SU-DHL-6 (cell line): ENCODE results near the gene INPP5A.

Source experiments
- H2AFZ ChIP-seq: fragments of 200-600 bp; sonication (generic); 2 replicates; pipeline ENCODE4 v1.6.1; 2014; ENCODE audit warnings: low read depth, mild to moderate bottlenecking, moderate library complexity, mixed read lengths, antibody characterized with exemption, low read length; ENCODE audit not compliant: severe bottlenecking
- H3F3A ChIP-seq: fragments of 200-600 bp; shearing (Covaris generic); 2 replicates; pipeline ENCODE4 v1.6.0; 2016; ENCODE audit warnings: antibody characterized with exemption, mild to moderate bottlenecking; ENCODE audit not compliant: insufficient read depth
- H3K27ac ChIP-seq: fragments of 200-600 bp; sonication (generic); 2 replicates; pipeline ENCODE4 v1.5.1; 2016; ENCODE audit warnings: low read depth, mild to moderate bottlenecking, low read length, moderate library complexity, mixed read lengths
- H3K27me3 ChIP-seq: fragments of 200-600 bp; sonication (generic), shearing (Covaris generic); 2 replicates; pipeline ENCODE4 v1.6.0; 2014; ENCODE audit warnings: mild to moderate bottlenecking, low read length
- H3K36me3 ChIP-seq: fragments of 200-600 bp; sonication (generic); 2 replicates; pipeline ENCODE4 v1.6.1; 2014; ENCODE audit warnings: mild to moderate bottlenecking, low read length, mixed read lengths
- H3K4me2 ChIP-seq: fragments of 300-600, 200-600 bp; shearing (Covaris generic), sonication (generic); 2 replicates; pipeline ENCODE4 v1.6.0; 2014; ENCODE audit warnings: low read length, low read depth, mild to moderate bottlenecking; ENCODE audit not compliant: poor library complexity, severe bottlenecking
- H3K4me3 ChIP-seq: fragments of 200-600 bp; sonication (generic); 2 replicates; pipeline ENCODE4 v1.5.1; 2014; ENCODE audit warnings: antibody characterized with exemption, low read length, mild to moderate bottlenecking, mixed read lengths; ENCODE audit not compliant: insufficient read depth, poor library complexity, severe bottlenecking
- H3K79me2 ChIP-seq: fragments of 200-600 bp; sonication (generic); 2 replicates; pipeline ENCODE4 v1.6.1; 2014; ENCODE audit warnings: mild to moderate bottlenecking, low read length, moderate library complexity; ENCODE audit not compliant: insufficient read depth
- H3K9ac ChIP-seq: fragments of 200-600 bp; sonication (generic); 2 replicates; pipeline ENCODE4 v1.7.0; 2014; ENCODE audit warnings: mild to moderate bottlenecking, low read length
- H3K9me2 ChIP-seq: fragments of 200-600 bp; sonication (generic); replicated peaks from 2 replicates; pipeline ENCODE4 v1.6.1; 2014; ENCODE audit warnings: low read length; ENCODE audit not compliant: insufficient read depth
- H3K9me3 ChIP-seq: fragments of 200-600 bp; sonication (generic); 2 replicates; pipeline ENCODE4 v1.6.1; 2014; ENCODE audit warnings: low read length, mixed read lengths; ENCODE audit not compliant: insufficient read depth
- H4K20me1 ChIP-seq: fragments of 200-600 bp; sonication (generic); 2 replicates; pipeline ENCODE4 v1.6.1; 2014; ENCODE audit warnings: low read depth, mild to moderate bottlenecking, antibody characterized with exemption, low read length, moderate library complexity, mixed read lengths
- EZH2phosphoT487 ChIP-seq: fragments of 200-600 bp; sonication (generic), shearing (Covaris generic); conservative IDR thresholded peaks from 2 replicates; pipeline ENCODE4 v1.6.1; 2018; ENCODE audit warnings: mild to moderate bottlenecking, antibody characterized with exemption, low read length, moderate library complexity, mixed read lengths
- TF ChIP-seq, protein P1 (sequence below): fragments of 200-600 bp; sonication (generic); IDR thresholded peaks from one replicate; pipeline ENCODE4 v1.5.1; 2017; ENCODE audit warnings: antibody characterized with exemption, mild to moderate bottlenecking, low read length, moderate library complexity; ENCODE audit not compliant: insufficient read depth, poor library complexity, severe bottlenecking

INPP5A gene

DNA sequence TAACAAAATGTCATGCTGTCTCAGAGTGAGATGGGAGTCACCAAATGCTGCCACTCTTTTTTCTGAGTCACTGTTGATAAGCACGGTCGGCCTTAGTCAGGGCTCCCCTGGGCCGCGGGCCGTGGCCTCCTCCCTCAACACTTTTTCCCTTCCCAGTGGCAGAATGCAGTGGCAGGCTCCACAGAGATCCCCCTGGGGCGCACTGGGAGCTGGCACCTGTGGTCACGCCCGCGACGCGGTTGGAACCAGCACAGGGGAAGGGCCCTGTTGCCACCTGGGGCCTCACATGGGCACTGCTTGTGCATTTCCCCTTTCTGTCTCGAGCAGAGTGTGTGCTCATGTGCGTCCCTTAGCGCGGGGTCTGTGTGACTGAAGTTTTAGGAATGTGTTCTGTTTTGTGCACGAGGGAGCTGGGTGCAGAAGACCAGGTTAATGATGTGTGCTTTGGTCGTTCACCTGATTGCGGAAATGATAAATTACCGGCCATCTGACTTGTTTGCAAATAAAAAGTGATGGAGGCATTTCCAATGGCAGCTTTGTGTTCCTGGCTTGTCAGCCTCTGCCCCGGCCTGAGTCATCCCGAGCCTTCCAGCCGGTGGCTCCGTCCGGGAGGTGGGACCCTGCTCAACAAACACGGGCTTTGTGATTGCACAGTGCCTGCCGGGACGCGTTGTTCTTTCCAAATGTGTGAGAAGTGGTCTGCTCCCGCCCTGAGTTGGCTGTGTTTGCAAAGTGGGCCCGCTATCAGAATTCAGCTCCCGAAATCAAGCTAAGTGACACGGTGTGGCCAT lies 147.7 kb downstream of the INPP5A start:
- Histone ChIP-seq H3K79me2 (no peaks in the 10 kb centered on the region), H3K27me3 (no peaks in the 10 kb centered on the region), H3F3A (no peaks in the 10 kb centered on the region), H3K27ac (no peak overlapping the region), H3K9me2 (no peaks in the 10 kb centered on the region), H4K20me1 (no peaks in the 10 kb centered on the region), H2AFZ (no peak overlapping the region), H3K4me3 (no peak overlapping the region), H3K9ac (no peak overlapping the region), H3K9me3 (no peaks in the 10 kb centered on the region), H3K36me3 (no peaks in the 10 kb centered on the region), H3K4me2 (no peak overlapping the region)
- TF ChIP-seq EZH2phosphoT487: no peak
- TF ChIP-seq, protein P1, sequence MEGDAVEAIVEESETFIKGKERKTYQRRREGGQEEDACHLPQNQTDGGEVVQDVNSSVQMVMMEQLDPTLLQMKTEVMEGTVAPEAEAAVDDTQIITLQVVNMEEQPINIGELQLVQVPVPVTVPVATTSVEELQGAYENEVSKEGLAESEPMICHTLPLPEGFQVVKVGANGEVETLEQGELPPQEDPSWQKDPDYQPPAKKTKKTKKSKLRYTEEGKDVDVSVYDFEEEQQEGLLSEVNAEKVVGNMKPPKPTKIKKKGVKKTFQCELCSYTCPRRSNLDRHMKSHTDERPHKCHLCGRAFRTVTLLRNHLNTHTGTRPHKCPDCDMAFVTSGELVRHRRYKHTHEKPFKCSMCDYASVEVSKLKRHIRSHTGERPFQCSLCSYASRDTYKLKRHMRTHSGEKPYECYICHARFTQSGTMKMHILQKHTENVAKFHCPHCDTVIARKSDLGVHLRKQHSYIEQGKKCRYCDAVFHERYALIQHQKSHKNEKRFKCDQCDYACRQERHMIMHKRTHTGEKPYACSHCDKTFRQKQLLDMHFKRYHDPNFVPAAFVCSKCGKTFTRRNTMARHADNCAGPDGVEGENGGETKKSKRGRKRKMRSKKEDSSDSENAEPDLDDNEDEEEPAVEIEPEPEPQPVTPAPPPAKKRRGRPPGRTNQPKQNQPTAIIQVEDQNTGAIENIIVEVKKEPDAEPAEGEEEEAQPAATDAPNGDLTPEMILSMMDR: no peak

DNA sequence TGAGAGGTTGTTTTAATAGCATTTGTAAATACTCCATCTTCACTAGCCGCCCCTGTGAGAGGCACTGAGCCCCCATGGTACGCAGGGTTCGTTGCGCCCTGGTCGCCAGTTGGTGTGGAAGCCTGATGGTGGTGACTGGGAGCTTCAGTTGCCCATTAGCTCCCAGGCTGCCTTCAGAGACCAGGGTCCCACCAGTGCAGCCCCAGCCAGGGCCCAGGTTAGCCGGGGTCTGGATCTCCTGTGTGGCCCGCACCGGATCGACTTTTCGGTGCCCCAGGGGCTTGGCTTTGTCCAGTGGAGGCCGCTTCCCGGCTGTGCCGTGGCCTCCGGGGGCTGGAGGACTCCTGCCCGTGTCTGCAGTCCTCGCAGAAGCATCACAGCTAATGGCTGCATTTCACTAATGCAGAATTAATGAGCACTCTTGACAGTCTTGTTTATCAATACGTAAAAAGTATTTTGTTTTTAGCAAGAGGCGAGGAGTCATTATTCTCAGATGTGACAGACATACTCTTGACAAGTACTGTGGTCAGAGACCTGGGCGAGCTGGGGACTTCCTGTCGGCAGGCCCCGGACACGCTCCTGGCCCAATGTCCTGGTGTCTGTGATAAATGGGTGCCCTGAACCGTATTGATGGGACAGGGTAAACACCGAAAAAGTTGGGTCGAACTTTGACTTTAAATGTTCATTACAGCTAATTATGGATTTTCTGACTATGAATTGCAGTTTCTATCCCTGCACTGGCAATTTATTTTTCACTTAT lies 148.5 kb downstream of the INPP5A start:
- Histone ChIP-seq H3K9ac (no peak overlapping the region), H3K4me2 (no peak overlapping the region), H3K9me3 (no peaks in the 10 kb centered on the region), H2AFZ (no peak overlapping the region), H3K27me3 (no peaks in the 10 kb centered on the region), H3F3A (no peaks in the 10 kb centered on the region), H3K36me3 (no peaks in the 10 kb centered on the region), H3K79me2 (no peaks in the 10 kb centered on the region), H3K27ac (no peak overlapping the region), H3K9me2 (no peaks in the 10 kb centered on the region), H4K20me1 (no peaks in the 10 kb centered on the region), H3K4me3 (no peak overlapping the region)
- TF ChIP-seq EZH2phosphoT487: no peak
- TF ChIP-seq, protein P1: no peak

DNA sequence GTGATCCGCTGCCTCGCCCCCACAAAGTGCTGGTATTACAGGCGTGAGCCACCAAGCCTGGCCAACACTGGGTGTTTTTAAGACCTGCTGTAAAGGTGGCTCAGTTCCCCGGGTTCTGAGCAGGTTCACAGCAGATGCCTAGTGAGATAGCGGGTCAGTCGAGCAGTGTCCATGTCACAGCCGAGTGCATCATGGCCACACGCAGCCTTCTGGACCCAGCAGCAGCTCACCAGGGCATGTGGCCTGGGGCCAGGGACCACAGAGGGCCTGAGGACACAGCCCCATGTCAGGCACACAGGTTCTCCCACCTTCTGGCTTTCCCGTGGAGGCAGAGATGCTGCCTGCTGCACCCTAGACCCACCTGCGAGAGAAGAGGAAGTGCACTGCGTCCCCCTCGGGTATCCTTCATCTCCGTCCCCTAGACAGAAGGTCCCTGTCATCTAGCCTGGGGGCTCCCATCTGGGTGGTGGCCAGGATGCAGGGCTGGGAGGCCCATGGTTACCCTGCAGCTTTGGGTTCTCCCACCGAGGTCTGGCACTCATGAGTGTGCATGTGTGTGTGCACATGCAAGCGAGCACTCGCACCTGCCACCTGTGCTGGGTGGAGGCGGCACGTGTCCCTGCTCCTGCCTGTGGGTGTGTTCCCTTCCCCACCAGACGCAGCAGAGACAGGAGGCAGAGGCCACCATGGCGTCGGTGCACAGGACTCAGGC lies 149.8 kb downstream of the INPP5A start:
- no peak overlapping the region for H2AFZ ChIP-seq
- no peak overlapping the region for H3K4me2 ChIP-seq
- no peaks in the 10 kb centered on the region for H3F3A ChIP-seq
- no peak overlapping the region for H3K9ac ChIP-seq
- H3K9me2 ChIP-seq: no peaks in the 10 kb centered on the region
- H3K9me3 ChIP-seq: no peaks in the 10 kb centered on the region
- no peaks in the 10 kb centered on the region for H3K79me2 ChIP-seq
- no peaks in the 10 kb centered on the region for H3K36me3 ChIP-seq
- no peaks in the 10 kb centered on the region for H3K27me3 ChIP-seq
- no peaks in the 10 kb centered on the region for H4K20me1 ChIP-seq
- TF ChIP-seq EZH2phosphoT487: no peak
- TF ChIP-seq, protein P1: no peak
- H3K27ac ChIP-seq: no peak overlapping the region
- H3K4me3 ChIP-seq: no peak overlapping the region
